Activated CD4-positive, alpha-beta memory T cell treated with anti-CD3 and anti-CD28 coated beads for 36 hours (primary cell): ENCODE data around the gene TPX2. TPM values are rescaled to one million over a fixed set of nuclear protein-coding genes. Genes with fewer than 3 reads are reported as not detected.

ENCODE experiments used
- CTCF ChIA-PET: fragments of 350-600 bp; sonication (Branson Sonifier 250); formaldehyde crosslinking; loops from one replicate; lab custom pipeline; 2021; ENCODE audit warnings: antibody characterized with exemption, inconsistent platforms; lab: Charles Lee
- POLR2A ChIA-PET: fragments of 350-600 bp; sonication (Branson Sonifier 250); formaldehyde crosslinking; loops from one replicate; lab custom pipeline; 2021; ENCODE audit warnings: antibody characterized with exemption; lab: Charles Lee
- DNase-seq: peaks from one replicate; pipeline ENCODE4 v3.0.0-alpha.2; 2020
- H3K27ac Mint-ChIP-seq: one replicate; pipeline ENCODE4 v1.8.0; 2021; ENCODE audit warnings: mixed read lengths
- H3K27me3 Mint-ChIP-seq: one replicate; pipeline ENCODE4 v1.8.0; 2021; ENCODE audit warnings: mixed read lengths
- H3K36me3 Mint-ChIP-seq: one replicate; pipeline ENCODE4 v1.8.0; 2021; ENCODE audit warnings: mixed read lengths
- H3K4me1 Mint-ChIP-seq: one replicate; pipeline ENCODE4 v1.8.0; 2021; ENCODE audit warnings: low read depth, mixed read lengths
- H3K4me3 Mint-ChIP-seq: one replicate; pipeline ENCODE4 v1.8.0; 2021; ENCODE audit warnings: mild to moderate bottlenecking, mixed read lengths
- H3K9me3 Mint-ChIP-seq: one replicate; pipeline ENCODE4 v1.8.0; 2021; ENCODE audit warnings: mixed read lengths
- intact Hi-C: fragments of 100-400 bp; cut with micrococcal nuclease; formaldehyde crosslinking; loops from one replicate; pipeline ENCODE4 v1.15.1; 2023
- total RNA-seq, 2 experiments: library from RNA; stranded (reverse); gene quantifications; one replicate each; pipeline ENCODE4 v1.2.3, GENCODE V29; 2021

The TPX2 gene
- total RNA-seq, 2 experiments from 2014 or later: 149 TPM

GRCh38 chr20:31841928-31842327 lies 102.8 kb downstream of the TPX2 start:
- no peaks in the 10 kb centered on the region for H3K9me3 Mint-ChIP-seq
- no peaks in the 10 kb centered on the region for H3K4me1 Mint-ChIP-seq
- no peak overlapping the region for H3K4me3 Mint-ChIP-seq
- no peak for DNase-seq
- no peaks in the 10 kb centered on the region for H3K27me3 Mint-ChIP-seq
- intact Hi-C loops: no loop called here
- no peak overlapping the region for H3K27ac Mint-ChIP-seq
- CTCF ChIA-PET: interaction anchor here (1.2 to 1.8 kb wide), 2 partner anchors 9 to 11 kb away, joined by 3 to 4 read pairs; no protein-coding TSS in a partner anchor
- POLR2A ChIA-PET: no interaction called here
- no peaks in the 10 kb centered on the region for H3K36me3 Mint-ChIP-seq

GRCh38 chr20:31842471-31843157 lies 103.5 kb downstream of the TPX2 start:
- intact Hi-C loops: no loop called here
- POLR2A ChIA-PET: no interaction called here
- CTCF ChIA-PET: interaction anchor here (1.2 to 1.8 kb wide), 2 partner anchors 8 to 10 kb away, joined by 3 to 4 read pairs; no protein-coding TSS in a partner anchor

GRCh38 chr20:31843288-31843687 lies 104.2 kb downstream of the TPX2 start:
- H3K9me3 Mint-ChIP-seq: no peaks in the 10 kb centered on the region
- ChIA-PET CTCF (interaction anchor here (0.7 to 0.8 kb wide), 2 partner anchors 9 to 20 kb away, joined by 3 read pairs; no protein-coding TSS in a partner anchor), POLR2A (no interaction called here)
- no peak for DNase-seq
- no peaks in the 10 kb centered on the region for H3K36me3 Mint-ChIP-seq
- intact Hi-C loops: no loop called here
- H3K27me3 Mint-ChIP-seq: no peaks in the 10 kb centered on the region
- no peak overlapping the region for H3K27ac Mint-ChIP-seq
- H3K4me1 Mint-ChIP-seq: no peaks in the 10 kb centered on the region
- no peak overlapping the region for H3K4me3 Mint-ChIP-seq

More at GRCh38 chr20:31842471-31843157, 103.5 kb downstream of the TPX2 start:
- Mint-ChIP-seq H3K4me3 (no peak overlapping the region), H3K4me1 (no peaks in the 10 kb centered on the region), H3K27ac (no peak overlapping the region), H3K27me3 (no peaks in the 10 kb centered on the region), H3K9me3 (no peaks in the 10 kb centered on the region), H3K36me3 (no peaks in the 10 kb centered on the region)
- DNase-seq: no peak

- H3K27me3 Mint-ChIP-seq: peaks cover under 1% of the 10 kb centered on the region
- no peaks in the 10 kb centered on the region for H3K36me3 Mint-ChIP-seq
- H3K27ac Mint-ChIP-seq: no peak overlapping the region
- no peak overlapping the region for H3K4me3 Mint-ChIP-seq
- CTCF ChIA-PET: interaction anchor here (0.7 to 4.0 kb wide), 3 partner anchors 9 to 21 kb away, joined by 3 to 56 read pairs (median 3); no protein-coding TSS in a partner anchor
- no peak for DNase-seq
- no peaks in the 10 kb centered on the region for H3K9me3 Mint-ChIP-seq
- POLR2A ChIA-PET: no interaction called here
- H3K4me1 Mint-ChIP-seq: no peaks in the 10 kb centered on the region
- intact Hi-C loops: no loop called here
Observed at GRCh38 chr20:31843881-31844280, 104.8 kb downstream of the TPX2 start.

GRCh38 chr20:31844737-31845299 lies 105.7 kb downstream of the TPX2 start:
- intact Hi-C loops: no loop called here
- no peak for DNase-seq
- no peaks in the 10 kb centered on the region for H3K36me3 Mint-ChIP-seq
- H3K4me1 Mint-ChIP-seq: no peaks in the 10 kb centered on the region
- H3K27me3 Mint-ChIP-seq: peaks cover 2% of the 10 kb centered on the region
- no peaks in the 10 kb centered on the region for H3K9me3 Mint-ChIP-seq
- ChIA-PET POLR2A (no interaction called here), CTCF (interaction anchor here (0.8 to 4.0 kb wide), 5 partner anchors 8 to 24 kb away, joined by 3 to 56 read pairs (median 3); no protein-coding TSS in a partner anchor)
- H3K4me3 Mint-ChIP-seq: no peak overlapping the region
- H3K27ac Mint-ChIP-seq: no peak overlapping the region

- Mint-ChIP-seq H3K4me3 (no peak within 1 kb of the TSS), H3K4me1 (no peaks in the 10 kb centered on the region), H3K27me3 (peaks cover 3% of the 10 kb centered on the region), H3K9me3 (no peaks in the 10 kb centered on the region), H3K36me3 (no peaks in the 10 kb centered on the region), H3K27ac (no peak within 1 kb of the TSS)
- CTCF ChIA-PET: interaction anchor here (0.8 to 4.0 kb wide), 7 partner anchors 9 to 107 kb away, joined by 3 to 56 read pairs (median 11); partner anchors contain the start of gene PDRG1
- POLR2A ChIA-PET: no interaction called here
- DNase-seq: no peak
- intact Hi-C loops: no loop called here
Observed at GRCh38 chr20:31845300-31845863, 106.3 kb downstream of the TPX2 start, which contains the start of gene FOXS1. FOXS1 (minus strand) TSS chr20:31845604; CDS start chr20:31845542, 62 bp downstream.

GRCh38 chr20:31846793-31847138 lies 107.7 kb downstream of the TPX2 start:
- intact Hi-C loops: loop anchor here (1.0 kb wide), 1 partner anchor 23 kb away; no protein-coding TSS in a partner anchor
- ChIA-PET POLR2A (no interaction called here), CTCF (interaction anchor here (0.7 to 4.0 kb wide), 36 partner anchors 8 to 559 kb away, joined by 3 to 56 read pairs (median 5); partner anchors contain the start of genes DUSP15, HCK, MYLK2 and PDRG1)
- no peaks in the 10 kb centered on the region for H3K4me1 Mint-ChIP-seq
- H3K27me3 Mint-ChIP-seq: peaks cover 10% of the 10 kb centered on the region
- H3K4me3 Mint-ChIP-seq: no peak overlapping the region
- H3K9me3 Mint-ChIP-seq: no peaks in the 10 kb centered on the region
- DNase-seq: no peak
- H3K27ac Mint-ChIP-seq: no peak overlapping the region
- H3K36me3 Mint-ChIP-seq: no peaks in the 10 kb centered on the region

- CTCF ChIA-PET: interaction anchor here (0.6 to 4.0 kb wide), 6 partner anchors 11 to 254 kb away, joined by 3 to 56 read pairs (median 6); no protein-coding TSS in a partner anchor
- H3K36me3 Mint-ChIP-seq: no peaks in the 10 kb centered on the region
- peaks cover 10% of the 10 kb centered on the region for H3K27me3 Mint-ChIP-seq
- no peak overlapping the region for H3K4me3 Mint-ChIP-seq
- intact Hi-C loops: no loop called here
- H3K9me3 Mint-ChIP-seq: no peaks in the 10 kb centered on the region
- DNase-seq: no peak
- POLR2A ChIA-PET: no interaction called here
- no peak overlapping the region for H3K27ac Mint-ChIP-seq
- no peaks in the 10 kb centered on the region for H3K4me1 Mint-ChIP-seq
Observed at GRCh38 chr20:31848088-31848999, 109.3 kb downstream of the TPX2 start.

GRCh38 chr20:31849306-31849930 lies 110.3 kb downstream of the TPX2 start:
- intact Hi-C loops: no loop called here
- no peak overlapping the region for H3K4me3 Mint-ChIP-seq
- H3K27me3 Mint-ChIP-seq: peaks cover 10% of the 10 kb centered on the region
- ChIA-PET CTCF (interaction anchor here (0.7 to 7.7 kb wide), 4 partner anchors 26 to 242 kb away, joined by 3 to 102 read pairs (median 5); partner anchors contain the start of gene PDRG1), POLR2A (no interaction called here)
- no peak for DNase-seq
- no peaks in the 10 kb centered on the region for H3K36me3 Mint-ChIP-seq
- no peaks in the 10 kb centered on the region for H3K9me3 Mint-ChIP-seq
- H3K27ac Mint-ChIP-seq: no peak overlapping the region
- no peaks in the 10 kb centered on the region for H3K4me1 Mint-ChIP-seq
